SK-N-SH treated with all-trans-retinoic acid at 6 μM for 48 hours (cell line): ENCODE results near the gene RGMA.

Source experiments
- ATAC-seq: fragments of 200-7000 bp; cut with Tn5 transposase; 3 replicates; pipeline ENCODE4 v1.9.1; 2020; ENCODE audit warnings: mild to moderate bottlenecking, moderate library complexity
- ARNTL ChIP-seq: fragments of 450-650 bp; formaldehyde crosslinking; IDR thresholded peaks from 2 replicates; pipeline ENCODE4 v1.5.0; 2020; ENCODE audit warnings: low read depth, mild to moderate bottlenecking, moderate library complexity, borderline replicate concordance
- BACH2 ChIP-seq: fragments of 250-450 bp; sonication (Bioruptor Pico); IDR thresholded peaks from 2 replicates; pipeline ENCODE4 v1.9.0; 2021; ENCODE audit warnings: mild to moderate bottlenecking, borderline replicate concordance
- CSRNP3 ChIP-seq: fragments of 250-450 bp; sonication (Bioruptor Pico); IDR thresholded peaks from 2 replicates; pipeline ENCODE4 v1.5.1; 2021; ENCODE audit warnings: mild to moderate bottlenecking, moderate library complexity
- ESRRG ChIP-seq: fragments of 250-450 bp; sonication (Bioruptor Pico); IDR thresholded peaks from 2 replicates; pipeline ENCODE4 v1.6.1; 2021; ENCODE audit warnings: mild to moderate bottlenecking
- GLIS3 ChIP-seq: fragments of 250-450 bp; sonication (Bioruptor Pico); IDR thresholded peaks from 2 replicates; pipeline ENCODE4 v1.5.0; 2020; ENCODE audit warnings: mild to moderate bottlenecking, moderate library complexity
- ISL1 ChIP-seq: fragments of 250-450 bp; sonication (Bioruptor Pico); IDR thresholded peaks from 2 replicates; pipeline ENCODE4 v2.1.2; 2022; ENCODE audit warnings: mild to moderate bottlenecking, moderate library complexity
- PATZ1 ChIP-seq: fragments of 250-450 bp; sonication (Bioruptor Pico); IDR thresholded peaks from 2 replicates; pipeline ENCODE4 v1.8.0; 2020; ENCODE audit warnings: mild to moderate bottlenecking, moderate library complexity, borderline replicate concordance
- POU6F1 ChIP-seq: fragments of 250-450 bp; sonication (Bioruptor Pico); IDR thresholded peaks from 2 replicates; pipeline ENCODE4 v1.8.0; 2021; ENCODE audit warnings: low read depth, mild to moderate bottlenecking, moderate library complexity, borderline replicate concordance
- PPARA ChIP-seq: fragments of 250-450 bp; sonication (Bioruptor Pico); IDR thresholded peaks from 2 replicates; pipeline ENCODE4 v1.5.0; 2020; ENCODE audit warnings: mild to moderate bottlenecking, borderline replicate concordance
- RARB ChIP-seq: fragments of 250-450 bp; sonication (Bioruptor Pico); IDR thresholded peaks from 2 replicates; pipeline ENCODE4 v1.8.0; 2021; ENCODE audit warnings: mild to moderate bottlenecking, moderate library complexity
- SNAI2 ChIP-seq: fragments of 250-450 bp; sonication (Bioruptor Pico); IDR thresholded peaks from 2 replicates; pipeline ENCODE4 v1.5.0; 2020; ENCODE audit warnings: mild to moderate bottlenecking, moderate library complexity
- TCF4 ChIP-seq: fragments of 250-450 bp; sonication (Bioruptor Pico); IDR thresholded peaks from 2 replicates; pipeline ENCODE4 v1.8.0; 2021; ENCODE audit warnings: mild to moderate bottlenecking, moderate library complexity, borderline replicate concordance
- TOX ChIP-seq: fragments of 250-450 bp; sonication (Bioruptor Pico); IDR thresholded peaks from 2 replicates; pipeline ENCODE4 v1.8.0; 2021; ENCODE audit warnings: mild to moderate bottlenecking, moderate library complexity, borderline replicate concordance
- ZC3H10 ChIP-seq: fragments of 250-450 bp; sonication (Bioruptor Pico); IDR thresholded peaks from 2 replicates; pipeline ENCODE4 v1.5.1; 2021; ENCODE audit warnings: mild to moderate bottlenecking, moderate library complexity
- ZFP3 ChIP-seq: fragments of 250-450 bp; sonication (Bioruptor Pico); IDR thresholded peaks from 2 replicates; pipeline ENCODE4 v1.5.0; 2020; ENCODE audit warnings: mild to moderate bottlenecking, moderate library complexity
- ZFP30 ChIP-seq: fragments of 450-650 bp; formaldehyde crosslinking; IDR thresholded peaks from 2 replicates; pipeline ENCODE4 v1.5.0; 2022; ENCODE audit warnings: mild to moderate bottlenecking, moderate library complexity
- ZNF565 ChIP-seq: fragments of 450-650 bp; formaldehyde crosslinking; conservative IDR thresholded peaks from 2 replicates; pipeline ENCODE4 v1.5.0; 2020; ENCODE audit warnings: low read depth, mild to moderate bottlenecking, moderate library complexity
- ZNF8 ChIP-seq: fragments of 450-650 bp; formaldehyde crosslinking; IDR thresholded peaks from 2 replicates; pipeline ENCODE4 v1.5.0; 2020; ENCODE audit warnings: mild to moderate bottlenecking, moderate library complexity

Gene RGMA

GRCh38 chr15:93102211-93102610 lies 13.2 kb upstream of the RGMA start (continued):
- no peak for TF ChIP-seq PPARA
- no peak for TF ChIP-seq ESRRG (CRISPR knock-in tag)
- no peak for TF ChIP-seq POU6F1 (CRISPR knock-in tag)
- no peak for TF ChIP-seq ZC3H10 (CRISPR knock-in tag)
- no peak for TF ChIP-seq ZFP30
- no peak for TF ChIP-seq GLIS3 (CRISPR knock-in tag)
- no peak for TF ChIP-seq BACH2 (CRISPR knock-in tag)
- no peak for TF ChIP-seq CSRNP3 (CRISPR knock-in tag)

- ATAC-seq = no peak
- TF ChIP-seq PATZ1 (CRISPR knock-in tag) = no peak
Measured at GRCh38 chr15:93093765-93094164, 4.8 kb upstream of the RGMA start.

GRCh38 chr15:93091465-93091864 lies 2.5 kb upstream of the RGMA start:
- no peak for TF ChIP-seq ZFP3 (CRISPR knock-in tag)
- no peak for TF ChIP-seq RARB (CRISPR knock-in tag)
- ATAC-seq = no peak

- TF ChIP-seq PPARA (no peak), ARNTL (CRISPR knock-in tag) (no peak), ZNF565 (CRISPR knock-in tag) (no peak), ZC3H10 (CRISPR knock-in tag) (no peak)
- no peak for ATAC-seq
Measured at GRCh38 chr15:93089727-93090305, 805 bp upstream of the RGMA start.

GRCh38 chr15:93088200-93088980 lies 621 bp downstream of the RGMA start:
- ATAC-seq = peak; percentile 70
- no peak for TF ChIP-seq TOX
- no peak for TF ChIP-seq GLIS3 (CRISPR knock-in tag)

- TF ChIP-seq ZNF8 (CRISPR knock-in tag) (no peak), ESRRG (CRISPR knock-in tag) (no peak), ZNF565 (CRISPR knock-in tag) (no peak), ISL1 (no peak), TCF4 (CRISPR knock-in tag) (no peak), ZC3H10 (CRISPR knock-in tag) (no peak), CSRNP3 (CRISPR knock-in tag) (no peak), SNAI2 (CRISPR knock-in tag) (no peak), ZFP3 (CRISPR knock-in tag) (no peak), ARNTL (CRISPR knock-in tag) (no peak)
- ATAC-seq = peak; percentile 81
Measured at GRCh38 chr15:93087825-93088199, 1.2 kb downstream of the RGMA start.
